Right atrium auricular region (tissue), 2 donors: ENCODE measurements around the gene SRD5A1. TPM values are rescaled to one million over a fixed set of nuclear protein-coding genes. Genes with fewer than 3 reads are reported as not detected.

Experiments used
- DNase-seq: peaks from one replicate; pipeline ENCODE4 v3.0.0-alpha.2; 2019; ENCODE audit warnings: low spot score
- H3K27ac ChIP-seq, 2 donors: fragments of 200-600 bp; sonication (generic); 1 replicate in 1 of 2; 2 replicates in 1 of 2; pipeline ENCODE4 v1.5.1; 2016 to 2019
- H3K27me3 ChIP-seq, 2 donors: fragments of 200-600 bp; sonication (generic); one replicate each; pipeline versions ENCODE4 v1.5.1 to v1.6.0; 2017 to 2019
- H3K36me3 ChIP-seq: fragments of 200-600 bp; sonication (generic); one replicate; pipeline ENCODE4 v1.5.1; 2016
- H3K4me1 ChIP-seq, 2 donors: fragments of 200-600 bp; sonication (generic); one replicate each; pipeline versions ENCODE4 v1.5.1 to v1.6.0; 2017 to 2019
- H3K4me3 ChIP-seq, 2 donors: fragments of 200-600 bp; sonication (generic); 1 replicate in 1 of 2; 2 replicates in 1 of 2; pipeline ENCODE4 v1.5.1; 2017 to 2019; ENCODE audit warnings: mild to moderate bottlenecking in 1 of 2, moderate library complexity in 1 of 2
- H3K9me3 ChIP-seq, 2 donors: fragments of 200-600 bp; sonication (generic); one replicate each; pipeline ENCODE4 v1.5.1; 2019
- total RNA-seq, 2 donors: library from RNA; depleted of rRNA; stranded (reverse); fragments of >200 nt; gene quantifications; one replicate each; pipeline ENCODE4 v1.1.0, GENCODE V29; 2016
- TF ChIP-seq, protein P1 (sequence below), 2 donors: fragments of 200-600 bp; sonication (generic); IDR thresholded peaks; one replicate each; pipeline ENCODE4 v1.5.1; 2019; ENCODE audit warnings: antibody characterized with exemption in 2 of 2

The SRD5A1 gene
- total RNA-seq, 2 donors from 2014 or later: 0.67 to 1.2 TPM

DNA sequence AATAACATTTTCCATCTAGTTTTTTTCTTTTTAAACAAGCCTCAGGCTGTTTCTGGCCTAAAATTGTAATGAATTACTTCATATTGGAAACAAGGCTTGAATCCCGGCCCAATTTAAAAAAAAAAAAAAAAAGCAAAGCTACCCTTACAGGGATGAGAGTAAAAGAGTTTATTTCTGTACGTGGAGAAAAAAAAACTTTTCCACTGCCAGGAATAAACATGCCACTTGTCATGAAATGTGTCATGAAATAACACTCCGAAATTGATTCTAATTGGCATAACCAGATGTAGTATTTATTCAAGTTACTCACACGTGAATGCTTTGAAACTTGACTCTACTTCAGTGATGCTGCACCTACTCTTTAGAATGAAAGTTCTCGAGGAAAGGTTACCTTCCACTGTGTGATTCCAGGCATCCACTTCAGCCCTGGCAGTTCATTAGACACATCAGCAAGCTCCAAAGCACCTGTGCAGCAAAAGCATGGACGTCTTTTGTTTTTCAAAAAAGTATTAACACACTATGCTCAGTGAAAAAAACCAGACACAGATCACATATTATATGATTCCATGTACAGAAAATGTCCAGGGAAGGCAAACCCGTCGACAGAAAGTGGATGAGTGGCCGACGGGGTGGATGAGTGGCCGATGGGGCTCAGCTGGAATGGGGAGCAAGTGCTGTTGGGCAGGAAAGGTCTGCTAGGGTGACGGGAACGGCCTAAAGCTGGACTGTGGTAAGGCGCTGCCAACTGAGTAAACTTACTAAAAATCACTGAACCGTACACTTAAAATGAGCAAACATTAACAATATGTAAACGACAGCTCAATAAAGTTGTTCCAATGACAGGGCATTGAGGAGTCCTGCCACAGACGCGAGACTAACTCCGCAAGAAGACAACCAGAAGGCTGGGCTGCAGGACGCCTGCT lies 21.6 kb upstream of the SRD5A1 start:
- no peak for DNase-seq
- H3K36me3 ChIP-seq: peaks cover 98% of the 10 kb centered on the region
- H3K27ac ChIP-seq: no peak overlapping the region
- H3K4me1 ChIP-seq: no peaks in the 10 kb centered on the region
- H3K9me3 ChIP-seq: no peaks in the 10 kb centered on the region
- H3K27me3 ChIP-seq: no peaks in the 10 kb centered on the region
- no peak overlapping the region for H3K4me3 ChIP-seq
- TF ChIP-seq, protein P1, sequence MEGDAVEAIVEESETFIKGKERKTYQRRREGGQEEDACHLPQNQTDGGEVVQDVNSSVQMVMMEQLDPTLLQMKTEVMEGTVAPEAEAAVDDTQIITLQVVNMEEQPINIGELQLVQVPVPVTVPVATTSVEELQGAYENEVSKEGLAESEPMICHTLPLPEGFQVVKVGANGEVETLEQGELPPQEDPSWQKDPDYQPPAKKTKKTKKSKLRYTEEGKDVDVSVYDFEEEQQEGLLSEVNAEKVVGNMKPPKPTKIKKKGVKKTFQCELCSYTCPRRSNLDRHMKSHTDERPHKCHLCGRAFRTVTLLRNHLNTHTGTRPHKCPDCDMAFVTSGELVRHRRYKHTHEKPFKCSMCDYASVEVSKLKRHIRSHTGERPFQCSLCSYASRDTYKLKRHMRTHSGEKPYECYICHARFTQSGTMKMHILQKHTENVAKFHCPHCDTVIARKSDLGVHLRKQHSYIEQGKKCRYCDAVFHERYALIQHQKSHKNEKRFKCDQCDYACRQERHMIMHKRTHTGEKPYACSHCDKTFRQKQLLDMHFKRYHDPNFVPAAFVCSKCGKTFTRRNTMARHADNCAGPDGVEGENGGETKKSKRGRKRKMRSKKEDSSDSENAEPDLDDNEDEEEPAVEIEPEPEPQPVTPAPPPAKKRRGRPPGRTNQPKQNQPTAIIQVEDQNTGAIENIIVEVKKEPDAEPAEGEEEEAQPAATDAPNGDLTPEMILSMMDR (IDR thresholded peaks at IDR 0.05): no peak

GRCh38 chr5:6615034-6615815 lies 18.0 kb upstream of the SRD5A1 start:
- Histone ChIP-seq H3K4me1 (no peaks in the 10 kb centered on the region), H3K27me3 (no peaks in the 10 kb centered on the region), H3K27ac (no peak overlapping the region), H3K9me3 (no peaks in the 10 kb centered on the region), H3K4me3 (no peak overlapping the region), H3K36me3 (peaks cover 96% of the 10 kb centered on the region)
- no peak for DNase-seq
- TF ChIP-seq, protein P1 (IDR thresholded peaks at IDR 0.05): no peak

DNA sequence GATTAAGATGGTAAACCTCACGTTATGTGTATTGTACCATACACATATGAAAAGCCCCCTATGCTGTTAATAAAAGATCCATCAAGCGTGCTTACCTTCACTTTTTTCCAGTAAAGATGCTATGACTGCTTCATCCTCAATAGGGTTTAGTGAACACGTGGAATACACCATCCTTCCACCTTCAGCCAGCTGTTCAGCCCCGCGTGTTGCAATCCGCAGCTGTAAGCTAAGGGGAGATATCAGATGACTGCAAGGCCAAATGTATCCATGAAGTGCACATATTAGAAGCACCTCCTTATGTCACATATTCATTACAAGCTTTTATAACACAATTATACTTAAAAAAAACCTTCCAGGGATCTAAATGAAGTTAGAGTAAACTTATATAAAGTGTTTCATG lies 16.6 kb upstream of the SRD5A1 start:
- no peak for DNase-seq
- no peak overlapping the region for H3K27ac ChIP-seq
- no peak overlapping the region for H3K4me3 ChIP-seq
- no peaks in the 10 kb centered on the region for H3K27me3 ChIP-seq
- H3K9me3 ChIP-seq: no peaks in the 10 kb centered on the region
- TF ChIP-seq, protein P1 (IDR thresholded peaks at IDR 0.05): no peak
- no peaks in the 10 kb centered on the region for H3K4me1 ChIP-seq
- H3K36me3 ChIP-seq: peaks cover 96% of the 10 kb centered on the region

- Histone ChIP-seq H3K27me3 (no peaks in the 10 kb centered on the region), H3K36me3 (peaks cover 69% of the 10 kb centered on the region), H3K9me3 (peaks cover 0 to 5% of the 10 kb centered on the region in 2 donors), H3K27ac (no peak overlapping the region), H3K4me3 (no peak overlapping the region), H3K4me1 (no peaks in the 10 kb centered on the region)
- no peak for DNase-seq
- TF ChIP-seq, protein P1 (IDR thresholded peaks at IDR 0.05): no peak
These were observed 10.0 kb upstream of the SRD5A1 start for GRCh38 chr5:6623228-6623627.

DNA sequence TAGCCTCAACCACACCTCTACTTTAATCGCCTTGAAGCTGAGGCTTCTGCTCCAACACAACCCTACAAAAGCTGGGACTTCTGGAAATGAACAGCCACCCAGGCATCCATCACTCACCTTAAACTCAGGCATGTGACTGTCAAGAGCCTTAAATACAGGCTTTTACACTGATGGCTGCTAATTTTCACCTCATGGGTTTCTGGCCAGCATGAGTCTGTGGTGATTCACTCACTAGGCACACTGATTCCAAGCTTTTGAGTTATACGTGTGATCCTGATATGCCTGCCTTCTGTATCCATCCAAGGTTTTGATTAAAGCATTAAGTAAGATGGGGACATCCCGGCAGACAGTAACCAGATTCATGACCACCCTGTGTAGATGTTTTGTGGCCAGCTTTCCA lies 9.3 kb upstream of the SRD5A1 start:
- TF ChIP-seq, protein P1 (IDR thresholded peaks at IDR 0.05): no peak
- Histone ChIP-seq H3K4me3 (no peak overlapping the region), H3K4me1 (no peaks in the 10 kb centered on the region), H3K36me3 (peaks cover 70% of the 10 kb centered on the region), H3K27me3 (no peaks in the 10 kb centered on the region), H3K9me3 (peaks cover 0 to 5% of the 10 kb centered on the region in 2 donors), H3K27ac (no peak overlapping the region)
- DNase-seq: no peak
